Mesenchymal stem cell (in vitro differentiated cells and primary cell): ENCODE results near the gene CDH4.

Experiments used
- DNase-seq: peaks from one replicate; pipeline ENCODE4 v3.0.0-alpha.2; 2013
- H2AFZ ChIP-seq: one replicate; pipeline ENCODE4 v1.6.1; 2013; ENCODE audit warnings: low read depth, mild to moderate bottlenecking, control low read depth, inconsistent platforms, low read length, moderate library complexity
- H2AK5ac ChIP-seq: 2 replicates; pipeline ENCODE4 v1.6.1; 2013; ENCODE audit warnings: low read length, moderate library complexity, mild to moderate bottlenecking, inconsistent platforms; ENCODE audit not compliant: severe bottlenecking
- H2BK120ac ChIP-seq: one replicate; pipeline ENCODE4 v1.6.1; 2013; ENCODE audit warnings: low read depth, mild to moderate bottlenecking, inconsistent platforms, low read length, moderate library complexity
- H2BK12ac ChIP-seq, 2 experiments: one replicate each; pipeline ENCODE4 v1.6.1; 2013; ENCODE audit warnings: inconsistent platforms in 2 of 2, low read length in 2 of 2, mild to moderate bottlenecking in 2 of 2, moderate library complexity in 2 of 2, control low read depth in 1 of 2
- H2BK15ac ChIP-seq: one replicate; pipeline ENCODE4 v1.6.1; 2013; ENCODE audit warnings: mild to moderate bottlenecking, low read depth, inconsistent platforms; ENCODE audit not compliant: poor library complexity, severe bottlenecking
- H2BK5ac ChIP-seq: 2 replicates; pipeline ENCODE4 v1.6.1; 2013; ENCODE audit warnings: low read depth, mild to moderate bottlenecking, low read length, control low read depth, inconsistent platforms; ENCODE audit not compliant: poor library complexity, severe bottlenecking
- H3K14ac ChIP-seq, 2 experiments: one replicate each; pipeline ENCODE4 v1.6.1; 2013; ENCODE audit warnings: inconsistent platforms in 2 of 2, low read length in 2 of 2, control low read depth in 1 of 2, mild to moderate bottlenecking in 1 of 2, moderate library complexity in 1 of 2
- H3K18ac ChIP-seq, 2 experiments: one replicate each; pipeline ENCODE4 v1.6.1; 2013; ENCODE audit warnings: inconsistent platforms in 2 of 2, low read length in 2 of 2, control low read depth in 1 of 2, low read depth in 1 of 2, mild to moderate bottlenecking in 1 of 2
- H3K23ac ChIP-seq, 2 experiments: one replicate each; pipeline ENCODE4 v1.6.1; 2013; ENCODE audit warnings: inconsistent platforms in 2 of 2, low read length in 2 of 2, mild to moderate bottlenecking in 2 of 2, moderate library complexity in 2 of 2, control low read depth in 1 of 2
- H3K27ac ChIP-seq: 2 replicates; pipeline ENCODE4 v1.5.1; 2013; ENCODE audit warnings: mild to moderate bottlenecking, moderate library complexity, low read length, control low read depth, inconsistent platforms; ENCODE audit not compliant: poor library complexity, severe bottlenecking
- H3K27me3 ChIP-seq, 2 experiments: 2 replicates each; pipeline versions ENCODE4 v1.6.1 to v1.7.0; 2013; ENCODE audit warnings: low read length in 2 of 2, mild to moderate bottlenecking in 2 of 2, moderate library complexity in 2 of 2, control low read depth in 1 of 2, inconsistent platforms in 1 of 2; ENCODE audit not compliant: control insufficient read depth in 1 of 2, insufficient read depth in 1 of 2
- H3K36me3 ChIP-seq, 2 experiments: 2 replicates each; pipeline versions ENCODE4 v1.6.1 to v1.7.0; 2013; ENCODE audit warnings: low read length in 2 of 2, control low read depth in 1 of 2, inconsistent platforms in 1 of 2, low read depth in 1 of 2, mild to moderate bottlenecking in 1 of 2; ENCODE audit not compliant: insufficient read depth in 2 of 2, control insufficient read depth in 1 of 2
- H3K4ac ChIP-seq, 2 experiments: one replicate each; pipeline ENCODE4 v1.6.1; 2013; ENCODE audit warnings: inconsistent platforms in 2 of 2, low read length in 2 of 2, mild to moderate bottlenecking in 2 of 2, moderate library complexity in 2 of 2, control low read depth in 1 of 2, low read depth in 1 of 2
- H3K4me1 ChIP-seq: 2 replicates; pipeline ENCODE4 v1.6.1; 2013; ENCODE audit warnings: low read depth, low read length, control low read depth; ENCODE audit not compliant: control insufficient read depth, insufficient read depth
- H3K4me2 ChIP-seq: 2 replicates; pipeline ENCODE4 v1.6.1; 2013; ENCODE audit warnings: low read length, mild to moderate bottlenecking, inconsistent platforms; ENCODE audit not compliant: poor library complexity, severe bottlenecking
- H3K4me3 ChIP-seq, 2 experiments: 2 replicates each; pipeline versions ENCODE4 v1.5.1 to v1.7.0; 2013; ENCODE audit warnings: low read length in 2 of 2, mild to moderate bottlenecking in 2 of 2, control low read depth in 1 of 2, low read depth in 1 of 2; ENCODE audit not compliant: insufficient read depth in 1 of 2
- H3K79me1 ChIP-seq: replicated peaks from 2 replicates; pipeline ENCODE4 v1.6.1; 2013; ENCODE audit warnings: mild to moderate bottlenecking, control low read depth, low read length, inconsistent platforms; ENCODE audit not compliant: poor library complexity, severe bottlenecking
- H3K9ac ChIP-seq: 2 replicates; pipeline ENCODE4 v1.7.0; 2013; ENCODE audit warnings: mild to moderate bottlenecking, low read length, moderate library complexity
- H3K9me3 ChIP-seq: 2 replicates; pipeline ENCODE4 v1.7.0; 2013; ENCODE audit warnings: mild to moderate bottlenecking, low read length; ENCODE audit not compliant: control insufficient read depth
- H4K8ac ChIP-seq: one replicate; pipeline ENCODE4 v1.6.1; 2013; ENCODE audit warnings: inconsistent platforms, mild to moderate bottlenecking, low read length, moderate library complexity
- H4K91ac ChIP-seq: one replicate; pipeline ENCODE4 v1.6.1; 2013; ENCODE audit warnings: mild to moderate bottlenecking, low read length, inconsistent platforms
- WGBS: methylation state at CpG from one replicate; pipeline ENCODE4 v1.1.7; 2013; ENCODE audit warnings: mixed read lengths; 5-methylcytosine and 5-hydroxymethylcytosine counted together

The CDH4 gene

GRCh38 chr20:61873651-61874420 is 621.8 kb downstream of the CDH4 start:
- Histone ChIP-seq H3K79me1 (no peaks in the 10 kb centered on the region), H3K36me3 (peaks cover 0 to 9% of the 10 kb centered on the region in 2 experiments), H3K27me3 (no peaks in the 10 kb centered on the region), H2BK12ac (no peak overlapping the region), H3K9me3 (peaks cover 9% of the 10 kb centered on the region), H2AFZ (no peak overlapping the region), H3K14ac (no peak overlapping the region), H2BK120ac (no peak overlapping the region), H2BK5ac (no peak overlapping the region), H3K4ac (no peak overlapping the region), H3K18ac (no peak overlapping the region), H3K23ac (no peak overlapping the region), H3K4me3 (peak overlapping the region in 1 of 2 experiments; percentile 19), H4K91ac (peak overlapping the region; percentile 29), H3K4me2 (no peak overlapping the region), H2BK15ac (no peak overlapping the region), H3K27ac (no peak overlapping the region), H2AK5ac (no peak overlapping the region), H4K8ac (no peak overlapping the region), H3K9ac (no peak overlapping the region), H3K4me1 (no peaks in the 10 kb centered on the region)
- no peak for DNase-seq
- WGBS, result 93% methylated on average over 38 of the region's 38 CpGs

GRCh38 chr20:61874421-61875068 is 622.5 kb downstream of the CDH4 start:
- H4K8ac ChIP-seq, result no peak overlapping the region
- H4K91ac ChIP-seq, result no peak overlapping the region
- H3K27ac ChIP-seq, result no peak overlapping the region
- peaks cover 0 to 9% of the 10 kb centered on the region in 2 experiments for H3K36me3 ChIP-seq
- peak; percentile 17 for DNase-seq
- H2BK15ac ChIP-seq, result no peak overlapping the region
- H3K23ac ChIP-seq, result no peak overlapping the region
- H3K4me3 ChIP-seq, result no peak overlapping the region
- WGBS, result 65% methylated on average over 27 of the region's 27 CpGs
- no peak overlapping the region for H2BK120ac ChIP-seq
- H3K18ac ChIP-seq, result no peak overlapping the region
- no peak overlapping the region for H3K9ac ChIP-seq
- H3K4me2 ChIP-seq, result no peak overlapping the region
- H2BK5ac ChIP-seq, result no peak overlapping the region
- H3K79me1 ChIP-seq, result no peaks in the 10 kb centered on the region
- peaks cover 9% of the 10 kb centered on the region for H3K9me3 ChIP-seq
- no peaks in the 10 kb centered on the region for H3K27me3 ChIP-seq
- H2AFZ ChIP-seq, result no peak overlapping the region
- no peaks in the 10 kb centered on the region for H3K4me1 ChIP-seq
- H3K4ac ChIP-seq, result no peak overlapping the region
- no peak overlapping the region for H2AK5ac ChIP-seq
- H2BK12ac ChIP-seq, result no peak overlapping the region
- no peak overlapping the region for H3K14ac ChIP-seq

- H3K9ac ChIP-seq, result no peak overlapping the region
- no peak for DNase-seq
- H4K8ac ChIP-seq, result no peak overlapping the region
- WGBS, result 81% methylated on average over 25 of the region's 25 CpGs
- no peak overlapping the region for H2BK120ac ChIP-seq
- no peak overlapping the region for H2BK15ac ChIP-seq
- H3K9me3 ChIP-seq, result peaks cover 9% of the 10 kb centered on the region
- H3K4me2 ChIP-seq, result no peak overlapping the region
- no peak overlapping the region for H2BK5ac ChIP-seq
- no peak overlapping the region for H4K91ac ChIP-seq
- H2BK12ac ChIP-seq, result no peak overlapping the region
- H3K14ac ChIP-seq, result no peak overlapping the region
- no peak overlapping the region for H3K18ac ChIP-seq
- no peak overlapping the region for H2AK5ac ChIP-seq
- no peaks in the 10 kb centered on the region for H3K4me1 ChIP-seq
- peaks cover 0 to 6% of the 10 kb centered on the region in 2 experiments for H3K27me3 ChIP-seq
- no peak overlapping the region for H3K23ac ChIP-seq
- no peaks in the 10 kb centered on the region for H3K79me1 ChIP-seq
- H3K27ac ChIP-seq, result no peak overlapping the region
- no peak overlapping the region for H2AFZ ChIP-seq
- peaks cover 0 to 9% of the 10 kb centered on the region in 2 experiments for H3K36me3 ChIP-seq
- no peak overlapping the region for H3K4me3 ChIP-seq
- H3K4ac ChIP-seq, result no peak overlapping the region
Observed at GRCh38 chr20:61875221-61875885, 623.3 kb downstream of the CDH4 start.

GRCh38 chr20:61875996-61876395 is 623.9 kb downstream of the CDH4 start:
- Histone ChIP-seq H2BK5ac (no peak overlapping the region), H3K23ac (no peak overlapping the region), H3K4me3 (no peak overlapping the region), H3K27me3 (peaks cover 0 to 6% of the 10 kb centered on the region in 2 experiments), H2BK15ac (no peak overlapping the region), H3K4me2 (no peak overlapping the region), H2AK5ac (no peak overlapping the region), H3K9me3 (peaks cover 5% of the 10 kb centered on the region), H2BK120ac (no peak overlapping the region), H2BK12ac (no peak overlapping the region), H3K9ac (no peak overlapping the region), H3K4ac (no peak overlapping the region), H3K36me3 (peaks cover 0 to 11% of the 10 kb centered on the region in 2 experiments), H2AFZ (no peak overlapping the region), H3K14ac (no peak overlapping the region), H3K4me1 (no peaks in the 10 kb centered on the region), H3K18ac (no peak overlapping the region), H4K8ac (no peak overlapping the region), H3K79me1 (no peaks in the 10 kb centered on the region), H3K27ac (no peak overlapping the region), H4K91ac (no peak overlapping the region)
- no peak for DNase-seq
- WGBS, result 95% methylated on average over 16 of the region's 16 CpGs
